Mesendoderm (in vitro differentiated cells): ENCODE data around the gene ZNF469.

Experiments
- DNase-seq: peaks from one replicate; pipeline ENCODE4 v3.0.0; 2013
- H2AK5ac ChIP-seq: 2 replicates; pipeline ENCODE4 v1.6.1; 2013; ENCODE audit warnings: low read length, inconsistent platforms
- H2BK120ac ChIP-seq: 2 replicates; pipeline ENCODE4 v1.6.1; 2013; ENCODE audit warnings: low read depth, mild to moderate bottlenecking, low read length, moderate library complexity, mixed read lengths
- H2BK15ac ChIP-seq: replicated peaks from 2 replicates; pipeline ENCODE4 v1.6.1; 2013; ENCODE audit warnings: low read depth, mild to moderate bottlenecking, moderate library complexity
- H2BK5ac ChIP-seq: 2 replicates; pipeline ENCODE4 v1.6.1; 2013; ENCODE audit warnings: low read length, inconsistent platforms
- H3K18ac ChIP-seq: 2 replicates; pipeline ENCODE4 v1.6.1; 2013; ENCODE audit warnings: mild to moderate bottlenecking, low read length, mixed read lengths
- H3K23ac ChIP-seq: one replicate; pipeline ENCODE4 v1.6.1; 2013; ENCODE audit warnings: low read length
- H3K27ac ChIP-seq: 2 replicates; pipeline ENCODE4 v1.5.1; 2013; ENCODE audit warnings: low read depth, mild to moderate bottlenecking, inconsistent platforms, low read length, moderate library complexity
- H3K27me3 ChIP-seq: 2 replicates; pipeline ENCODE4 v1.6.1; 2013; ENCODE audit warnings: low read length, control low read depth, mild to moderate bottlenecking, inconsistent platforms; ENCODE audit not compliant: insufficient read depth, poor library complexity
- H3K36me3 ChIP-seq: 2 replicates; pipeline ENCODE4 v1.6.1; 2013; ENCODE audit warnings: low read length, inconsistent platforms; ENCODE audit not compliant: control insufficient read depth, insufficient read depth
- H3K4ac ChIP-seq: one replicate; pipeline ENCODE4 v1.6.1; 2013; ENCODE audit warnings: low read depth, mild to moderate bottlenecking, low read length, moderate library complexity
- H3K4me1 ChIP-seq: 2 replicates; pipeline ENCODE4 v1.6.1; 2013; ENCODE audit warnings: low read depth, low read length, inconsistent platforms; ENCODE audit not compliant: control insufficient read depth
- H3K4me2 ChIP-seq: 2 replicates; pipeline ENCODE4 v1.6.1; 2013; ENCODE audit warnings: low read length
- H3K4me3 ChIP-seq: 2 replicates; pipeline ENCODE4 v1.5.1; 2013; ENCODE audit warnings: mild to moderate bottlenecking, low read length
- H3K56ac ChIP-seq: one replicate; pipeline ENCODE4 v1.6.1; 2013; ENCODE audit warnings: low read length
- H3K79me1 ChIP-seq: 2 replicates; pipeline ENCODE4 v1.6.1; 2013; ENCODE audit warnings: low read length, inconsistent platforms
- H3K79me2 ChIP-seq: 2 replicates; pipeline ENCODE4 v1.6.1; 2013; ENCODE audit warnings: mild to moderate bottlenecking, low read length; ENCODE audit not compliant: control insufficient read depth, insufficient read depth
- H3K9ac ChIP-seq: 2 replicates; pipeline ENCODE4 v1.6.1; 2013; ENCODE audit warnings: low read length, inconsistent platforms
- H4K5ac ChIP-seq: one replicate; pipeline ENCODE4 v1.6.1; 2013; ENCODE audit warnings: low read length
- H4K8ac ChIP-seq: one replicate; pipeline ENCODE4 v1.6.1; 2013; ENCODE audit warnings: low read depth, mild to moderate bottlenecking, control low read depth, low read length, moderate library complexity
- WGBS: extraction: QIAGEN DNeasy Blood & Tissue Kit; methylation state at CpG from one replicate; pipeline ENCODE4 v1.1.7; 2013; ENCODE audit warnings: low lambda C conversion rate, missing lambda C conversion rate; ENCODE audit not compliant: insufficient coverage; ENCODE audit errors: extremely low coverage; 5-methylcytosine and 5-hydroxymethylcytosine counted together

ZNF469 gene

DNA sequence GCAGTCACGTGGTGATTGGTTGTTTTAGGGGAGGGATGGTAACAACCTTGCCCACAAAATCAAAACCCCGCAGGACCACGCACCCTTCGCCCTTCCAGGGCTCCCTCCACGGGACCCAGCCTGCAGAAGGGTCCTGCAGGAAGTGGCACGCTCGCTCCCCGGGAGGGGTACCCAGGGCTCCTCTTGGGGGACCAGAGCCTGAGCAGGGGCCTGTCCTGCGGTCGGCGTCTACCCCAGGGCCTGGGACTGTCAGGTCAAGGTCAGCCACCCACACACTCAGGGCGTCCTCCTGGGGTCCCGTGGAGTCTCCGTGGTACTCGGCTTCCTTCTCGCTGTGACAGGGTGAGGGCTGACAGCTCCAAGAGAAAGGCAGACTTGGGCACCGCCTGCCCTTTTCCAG, 33.9 kb downstream of the ZNF469 start:
- Histone ChIP-seq H2BK120ac (no peak overlapping the region), H3K27ac (no peak overlapping the region), H3K79me2 (no peaks in the 10 kb centered on the region), H3K79me1 (no peaks in the 10 kb centered on the region), H3K23ac (no peak overlapping the region), H3K36me3 (no peaks in the 10 kb centered on the region), H3K4me3 (no peak overlapping the region), H3K18ac (no peak overlapping the region), H3K9ac (no peak overlapping the region), H3K4ac (no peak overlapping the region), H4K8ac (no peak overlapping the region), H3K56ac (no peak overlapping the region), H2AK5ac (no peak overlapping the region), H2BK5ac (no peak overlapping the region), H4K5ac (no peak overlapping the region), H2BK15ac (no peak overlapping the region), H3K27me3 (no peaks in the 10 kb centered on the region), H3K4me2 (no peak overlapping the region), H3K4me1 (no peaks in the 10 kb centered on the region)
- no CpG with 5 or more reads among the region's 17 CpGs for WGBS
- DNase-seq: no peak

- no peaks in the 10 kb centered on the region for H3K79me2 ChIP-seq
- WGBS: no CpG with 5 or more reads among the region's 17 CpGs
- DNase-seq: no peak
These were observed 35.1 kb downstream of the ZNF469 start for GRCh38 chr16:88417684-88418476.

GRCh38 chr16:88418869-88419268, 36.1 kb downstream of the ZNF469 start:
- Histone ChIP-seq H3K56ac (no peak overlapping the region), H3K4me3 (no peak overlapping the region), H2BK120ac (no peak overlapping the region), H4K5ac (no peak overlapping the region), H2AK5ac (no peak overlapping the region), H3K18ac (no peak overlapping the region), H3K79me1 (no peaks in the 10 kb centered on the region), H3K27ac (no peak overlapping the region), H3K36me3 (no peaks in the 10 kb centered on the region), H3K4me2 (no peak overlapping the region), H3K4me1 (no peaks in the 10 kb centered on the region), H3K27me3 (no peaks in the 10 kb centered on the region), H3K79me2 (no peaks in the 10 kb centered on the region), H3K9ac (no peak overlapping the region), H4K8ac (no peak overlapping the region), H2BK5ac (no peak overlapping the region), H3K4ac (no peak overlapping the region), H2BK15ac (no peak overlapping the region), H3K23ac (no peak overlapping the region)
- DNase-seq: no peak
- no CpG with 5 or more reads among the region's 18 CpGs for WGBS

More at GRCh38 chr16:88417684-88418476, 35.1 kb downstream of the ZNF469 start:
- no peak overlapping the region for H3K23ac ChIP-seq
- no peaks in the 10 kb centered on the region for H3K4me1 ChIP-seq
- H3K4me2 ChIP-seq: no peak overlapping the region
- H2AK5ac ChIP-seq: no peak overlapping the region
- no peak overlapping the region for H3K56ac ChIP-seq
- H3K27me3 ChIP-seq: no peaks in the 10 kb centered on the region
- no peak overlapping the region for H3K9ac ChIP-seq
- no peak overlapping the region for H3K4me3 ChIP-seq
- H2BK120ac ChIP-seq: no peak overlapping the region
- H3K27ac ChIP-seq: no peak overlapping the region
- no peak overlapping the region for H3K18ac ChIP-seq
- no peak overlapping the region for H4K5ac ChIP-seq
- no peak overlapping the region for H2BK5ac ChIP-seq
- no peaks in the 10 kb centered on the region for H3K79me1 ChIP-seq
- no peak overlapping the region for H4K8ac ChIP-seq
- H3K36me3 ChIP-seq: no peaks in the 10 kb centered on the region
- H3K4ac ChIP-seq: no peak overlapping the region
- H2BK15ac ChIP-seq: no peak overlapping the region

DNA sequence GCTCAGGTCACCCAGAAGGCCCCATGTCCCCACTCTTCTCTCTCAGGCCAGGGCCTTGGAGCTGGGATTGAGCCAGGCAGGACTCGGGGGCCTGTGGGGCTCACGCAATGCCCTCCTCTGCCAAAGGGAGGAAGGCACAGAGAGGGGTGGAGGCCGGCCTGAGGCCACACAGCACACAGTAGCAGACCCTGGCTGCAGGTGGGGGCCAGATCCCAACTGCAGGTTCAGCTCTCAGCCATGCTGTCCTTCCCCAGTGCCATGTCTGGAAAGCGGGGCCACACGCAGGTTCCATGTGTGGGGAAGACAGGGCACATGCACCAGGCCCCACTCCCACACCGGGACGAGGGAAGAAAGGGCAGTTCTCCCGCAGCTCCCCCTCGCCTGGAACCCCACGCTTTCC, 37.0 kb downstream of the ZNF469 start:
- no peak overlapping the region for H4K8ac ChIP-seq
- H3K9ac ChIP-seq: no peak overlapping the region
- no peak overlapping the region for H2BK5ac ChIP-seq
- no peak overlapping the region for H2BK15ac ChIP-seq
- H3K18ac ChIP-seq: no peak overlapping the region
- no peaks in the 10 kb centered on the region for H3K36me3 ChIP-seq
- no peaks in the 10 kb centered on the region for H3K79me2 ChIP-seq
- H2AK5ac ChIP-seq: no peak overlapping the region
- H3K4me3 ChIP-seq: no peak overlapping the region
- no peak overlapping the region for H3K4ac ChIP-seq
- H3K56ac ChIP-seq: no peak overlapping the region
- H3K27me3 ChIP-seq: no peaks in the 10 kb centered on the region
- no peaks in the 10 kb centered on the region for H3K4me1 ChIP-seq
- no peak overlapping the region for H3K23ac ChIP-seq
- no peaks in the 10 kb centered on the region for H3K79me1 ChIP-seq
- no peak overlapping the region for H2BK120ac ChIP-seq
- H3K27ac ChIP-seq: no peak overlapping the region
- no peak for DNase-seq
- no peak overlapping the region for H4K5ac ChIP-seq
- H3K4me2 ChIP-seq: no peak overlapping the region
- no CpG with 5 or more reads among the region's 10 CpGs for WGBS

DNA sequence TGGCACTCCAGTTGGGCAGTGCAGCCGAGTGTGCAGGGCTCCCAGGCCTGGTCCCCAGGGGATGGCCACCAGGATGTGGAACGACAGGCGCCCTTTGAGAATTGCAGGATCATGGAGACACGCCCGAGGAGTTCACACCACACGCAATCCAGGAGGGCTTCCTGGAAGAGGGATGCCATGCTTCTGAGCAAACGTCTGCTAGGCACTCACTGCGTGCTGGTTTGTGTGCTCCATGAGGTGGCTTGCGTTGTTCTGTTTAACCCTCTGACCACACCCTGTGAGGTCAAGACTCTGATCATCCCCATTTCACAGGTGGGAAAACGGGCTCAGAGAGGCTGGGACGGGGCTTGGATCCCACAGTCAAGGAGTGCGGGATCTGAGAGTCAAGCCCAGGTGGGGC, 37.7 kb downstream of the ZNF469 start:
- H3K4ac ChIP-seq: no peak overlapping the region
- DNase-seq: no peak
- H3K18ac ChIP-seq: no peak overlapping the region
- H3K4me2 ChIP-seq: no peak overlapping the region
- no peaks in the 10 kb centered on the region for H3K79me1 ChIP-seq
- no peak overlapping the region for H4K8ac ChIP-seq
- H3K4me1 ChIP-seq: no peaks in the 10 kb centered on the region
- no peak overlapping the region for H4K5ac ChIP-seq
- no peak overlapping the region for H3K23ac ChIP-seq
- H3K27ac ChIP-seq: no peak overlapping the region
- H3K4me3 ChIP-seq: no peak overlapping the region
- H3K56ac ChIP-seq: no peak overlapping the region
- H2AK5ac ChIP-seq: no peak overlapping the region
- no peaks in the 10 kb centered on the region for H3K27me3 ChIP-seq
- no peaks in the 10 kb centered on the region for H3K79me2 ChIP-seq
- no peak overlapping the region for H2BK15ac ChIP-seq
- H2BK5ac ChIP-seq: no peak overlapping the region
- H2BK120ac ChIP-seq: no peak overlapping the region
- no peaks in the 10 kb centered on the region for H3K36me3 ChIP-seq
- WGBS: no CpG with 5 or more reads among the region's 12 CpGs
- no peak overlapping the region for H3K9ac ChIP-seq

DNA sequence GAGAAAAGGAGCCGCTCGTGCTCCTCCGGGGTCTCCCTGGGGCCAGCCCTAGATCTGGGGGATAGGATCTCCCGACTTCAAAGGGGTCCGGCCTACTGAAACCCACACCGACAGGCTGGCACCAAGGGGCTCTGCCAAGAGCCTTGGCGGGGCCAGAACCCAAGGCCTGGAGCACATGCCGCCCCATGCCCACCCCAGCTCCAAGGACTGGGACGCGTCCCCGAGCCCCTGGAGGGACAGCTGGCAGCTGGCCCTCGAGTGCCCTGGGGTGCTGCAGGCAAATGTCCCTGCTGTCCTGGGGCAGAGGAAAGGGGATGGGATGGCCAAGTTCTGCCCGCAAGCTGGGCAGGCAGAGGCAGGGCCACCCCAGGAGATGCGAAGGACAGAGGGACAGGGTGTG, 38.5 kb downstream of the ZNF469 start:
- no peaks in the 10 kb centered on the region for H3K79me1 ChIP-seq
- DNase-seq: no peak
- no peak overlapping the region for H4K5ac ChIP-seq
- H3K4me3 ChIP-seq: no peak overlapping the region
- no peak overlapping the region for H3K56ac ChIP-seq
- H3K79me2 ChIP-seq: no peaks in the 10 kb centered on the region
- H3K23ac ChIP-seq: no peak overlapping the region
- no peak overlapping the region for H2AK5ac ChIP-seq
- H3K9ac ChIP-seq: no peak overlapping the region
- WGBS: no CpG with 5 or more reads among the region's 14 CpGs
- H3K27me3 ChIP-seq: no peaks in the 10 kb centered on the region
- H3K18ac ChIP-seq: no peak overlapping the region
- no peak overlapping the region for H3K4ac ChIP-seq
- H2BK15ac ChIP-seq: no peak overlapping the region
- no peaks in the 10 kb centered on the region for H3K4me1 ChIP-seq
- no peak overlapping the region for H3K4me2 ChIP-seq
- no peak overlapping the region for H2BK120ac ChIP-seq
- H3K27ac ChIP-seq: no peak overlapping the region
- no peak overlapping the region for H4K8ac ChIP-seq
- no peaks in the 10 kb centered on the region for H3K36me3 ChIP-seq
- H2BK5ac ChIP-seq: no peak overlapping the region
